Central memory CD8-positive, alpha-beta T cell (primary cell): ENCODE data around the gene TMTC1.

Experiments
- ATAC-seq: fragments of 150-1000 bp; cut with Tn5 transposase; replicated peaks from 2 replicates; pipeline ENCODE4 v1.10.0; 2022; ENCODE audit warnings: mild to moderate bottlenecking, moderate FRiP score, moderate number of reproducible peaks; ENCODE audit not compliant: poor library complexity, severe bottlenecking; ENCODE audit errors: extremely low read depth
- DNase-seq, 2 donors: peaks; one replicate each; pipeline ENCODE4 v3.0.0; 2021; ENCODE audit warnings: low spot score in 2 of 2
- H3K27ac Mint-ChIP-seq: one replicate; pipeline ENCODE4 v1.8.0; 2022; ENCODE audit warnings: low read depth, mild to moderate bottlenecking, moderate library complexity, mixed read lengths
- H3K27me3 Mint-ChIP-seq: one replicate; pipeline ENCODE4 v1.8.0; 2022; ENCODE audit warnings: mixed read lengths
- H3K36me3 Mint-ChIP-seq: one replicate; pipeline ENCODE4 v1.8.0; 2022; ENCODE audit warnings: mild to moderate bottlenecking, moderate library complexity, mixed read lengths; ENCODE audit not compliant: insufficient read depth
- H3K4me1 Mint-ChIP-seq: one replicate; pipeline ENCODE4 v1.8.0; 2022; ENCODE audit warnings: mixed read lengths
- H3K4me3 Mint-ChIP-seq: one replicate; pipeline ENCODE4 v1.8.0; 2022; ENCODE audit warnings: mild to moderate bottlenecking, moderate library complexity, mixed read lengths
- H3K9me3 Mint-ChIP-seq: one replicate; pipeline ENCODE4 v1.8.0; 2022; ENCODE audit warnings: mixed read lengths

Gene TMTC1

DNA sequence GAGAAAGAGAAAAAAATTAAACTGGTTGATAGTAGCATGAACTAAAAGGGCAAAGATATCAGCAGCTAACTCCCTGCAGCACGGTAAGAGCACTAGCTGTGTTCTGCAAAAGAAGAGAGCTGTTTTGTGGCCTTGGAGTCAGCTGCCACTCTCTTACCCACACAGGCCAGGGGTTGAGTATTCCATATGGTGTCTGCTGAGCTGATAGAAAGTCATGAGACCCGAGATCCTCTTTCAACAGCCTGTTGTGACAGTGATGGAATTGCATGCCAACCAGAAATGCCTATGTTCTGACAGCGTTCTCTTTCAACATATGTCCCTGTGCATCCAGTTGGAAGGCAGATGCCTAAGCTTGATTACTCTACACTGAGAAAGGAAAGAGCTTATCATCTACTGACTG, 39.9 kb downstream of the TMTC1 start:
- no peak for DNase-seq
- Mint-ChIP-seq H3K4me3 (no peak overlapping the region), H3K36me3 (no peaks in the 10 kb centered on the region), H3K9me3 (no peaks in the 10 kb centered on the region), H3K27me3 (no peaks in the 10 kb centered on the region), H3K27ac (no peak overlapping the region), H3K4me1 (no peaks in the 10 kb centered on the region)
- ATAC-seq: no peak

DNA sequence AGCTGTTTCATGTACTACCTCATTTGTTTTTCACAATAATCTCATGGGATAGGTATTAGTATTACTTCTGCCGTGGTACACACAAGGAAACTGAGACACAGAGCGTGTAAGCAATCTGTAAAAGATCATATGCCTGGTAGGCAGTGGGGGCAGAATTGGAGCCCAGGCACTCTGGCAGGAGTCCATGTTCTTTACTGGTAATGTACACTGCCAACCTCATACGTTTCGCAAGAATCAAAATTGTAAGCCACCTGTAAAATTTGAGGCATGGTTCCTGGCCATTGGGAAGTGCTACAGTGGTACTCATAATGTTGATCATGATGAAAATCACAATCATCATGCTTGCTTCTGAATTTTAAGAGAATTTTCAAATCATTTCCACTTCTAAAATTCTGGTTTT, 40.7 kb downstream of the TMTC1 start:
- Mint-ChIP-seq H3K9me3 (no peaks in the 10 kb centered on the region), H3K4me3 (no peak overlapping the region), H3K27ac (no peak overlapping the region), H3K36me3 (no peaks in the 10 kb centered on the region), H3K4me1 (no peaks in the 10 kb centered on the region), H3K27me3 (no peaks in the 10 kb centered on the region)
- ATAC-seq (no peak), DNase-seq (no peak)

GRCh38 chr12:29742646-29743045, 41.1 kb downstream of the TMTC1 start:
- Mint-ChIP-seq H3K9me3 (no peaks in the 10 kb centered on the region), H3K36me3 (no peaks in the 10 kb centered on the region), H3K27ac (no peak overlapping the region), H3K4me1 (no peaks in the 10 kb centered on the region), H3K27me3 (no peaks in the 10 kb centered on the region), H3K4me3 (no peak overlapping the region)
- no peak for DNase-seq
- no peak for ATAC-seq

- no peaks in the 10 kb centered on the region for H3K36me3 Mint-ChIP-seq
- H3K27me3 Mint-ChIP-seq: no peaks in the 10 kb centered on the region
- ATAC-seq (no peak), DNase-seq (no peak)
- no peaks in the 10 kb centered on the region for H3K9me3 Mint-ChIP-seq
- H3K4me1 Mint-ChIP-seq: no peaks in the 10 kb centered on the region
- H3K4me3 Mint-ChIP-seq: no peak overlapping the region
- H3K27ac Mint-ChIP-seq: no peak overlapping the region
These were observed 42.1 kb downstream of the TMTC1 start for GRCh38 chr12:29741342-29742241.

- H3K27ac Mint-ChIP-seq: no peak overlapping the region
- no peaks in the 10 kb centered on the region for H3K9me3 Mint-ChIP-seq
- no peak for ATAC-seq
- no peak overlapping the region for H3K4me3 Mint-ChIP-seq
- DNase-seq: no peak
- no peaks in the 10 kb centered on the region for H3K27me3 Mint-ChIP-seq
- H3K36me3 Mint-ChIP-seq: no peaks in the 10 kb centered on the region
- no peaks in the 10 kb centered on the region for H3K4me1 Mint-ChIP-seq
These were observed 44.3 kb downstream of the TMTC1 start for GRCh38 chr12:29739279-29739991.

DNA sequence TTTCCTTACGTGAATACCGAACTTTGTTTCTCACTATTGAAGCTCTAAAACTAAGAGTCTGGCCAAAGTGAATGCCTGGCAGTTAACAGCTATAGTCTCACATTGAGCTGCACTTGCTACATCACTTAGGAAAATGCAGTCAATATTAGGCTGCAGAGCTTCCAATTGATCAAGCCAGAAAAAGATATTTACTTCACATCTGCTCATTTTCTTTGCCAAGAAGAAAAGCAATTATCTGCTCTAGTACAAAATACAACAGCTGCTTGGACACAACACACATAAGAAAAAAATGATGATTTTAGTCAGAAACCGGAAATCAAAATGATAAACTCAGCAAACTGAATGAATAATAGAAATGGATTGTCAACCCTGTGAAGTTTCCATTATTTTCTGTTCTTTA, 45.4 kb downstream of the TMTC1 start:
- no peak overlapping the region for H3K4me3 Mint-ChIP-seq
- H3K36me3 Mint-ChIP-seq: no peaks in the 10 kb centered on the region
- H3K27ac Mint-ChIP-seq: no peak overlapping the region
- H3K9me3 Mint-ChIP-seq: no peaks in the 10 kb centered on the region
- no peak for ATAC-seq
- no peak for DNase-seq
- H3K27me3 Mint-ChIP-seq: no peaks in the 10 kb centered on the region
- H3K4me1 Mint-ChIP-seq: no peaks in the 10 kb centered on the region

GRCh38 chr12:29737644-29738043, 46.1 kb downstream of the TMTC1 start:
- no peak for DNase-seq
- Mint-ChIP-seq H3K9me3 (no peaks in the 10 kb centered on the region), H3K4me3 (no peak overlapping the region), H3K4me1 (no peaks in the 10 kb centered on the region), H3K27ac (no peak overlapping the region), H3K36me3 (no peaks in the 10 kb centered on the region), H3K27me3 (no peaks in the 10 kb centered on the region)
- no peak for ATAC-seq

DNA sequence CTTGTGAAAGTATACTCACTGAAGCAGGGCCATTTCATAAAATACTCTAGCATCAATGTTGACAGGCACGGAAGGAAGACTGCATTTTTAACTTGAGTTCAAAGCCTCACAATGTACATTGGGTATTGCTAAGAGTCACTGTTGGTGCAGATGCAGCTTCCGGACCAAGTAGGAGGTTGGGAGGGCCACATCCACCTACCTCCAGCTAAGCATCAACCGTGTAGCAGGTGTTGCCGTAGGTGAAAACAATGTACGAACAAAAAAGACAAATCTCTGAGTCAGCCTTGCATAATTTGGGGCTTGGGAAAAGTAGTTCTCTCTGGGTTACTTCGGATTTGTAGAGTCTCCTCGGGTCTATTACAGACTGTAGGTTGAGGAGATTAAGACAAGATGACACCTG, 48.1 kb downstream of the TMTC1 start:
- H3K9me3 Mint-ChIP-seq: no peaks in the 10 kb centered on the region
- DNase-seq (no peak), ATAC-seq (no peak)
- no peak overlapping the region for H3K27ac Mint-ChIP-seq
- no peak overlapping the region for H3K4me3 Mint-ChIP-seq
- no peaks in the 10 kb centered on the region for H3K4me1 Mint-ChIP-seq
- H3K27me3 Mint-ChIP-seq: no peaks in the 10 kb centered on the region
- no peaks in the 10 kb centered on the region for H3K36me3 Mint-ChIP-seq

DNA sequence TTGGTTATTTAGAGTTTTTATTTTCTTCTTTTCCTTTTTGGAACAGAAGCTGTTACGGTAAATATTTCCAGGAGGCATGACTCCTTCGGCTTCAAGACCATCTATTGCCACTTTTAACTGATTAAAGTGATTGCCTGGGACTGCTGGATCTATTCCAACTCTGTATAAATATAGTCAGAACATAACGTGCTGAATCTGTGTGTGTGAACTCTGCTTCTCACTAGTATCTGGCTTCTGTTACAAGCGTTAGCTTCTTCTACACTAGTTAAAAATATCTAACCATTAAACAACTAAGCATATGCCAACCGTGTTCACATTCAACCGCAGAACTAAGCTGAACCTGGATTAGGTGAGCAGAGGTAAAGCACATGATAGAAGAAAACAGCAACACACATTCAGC, 49.0 kb downstream of the TMTC1 start:
- Mint-ChIP-seq H3K4me3 (no peak overlapping the region), H3K36me3 (no peaks in the 10 kb centered on the region), H3K4me1 (no peaks in the 10 kb centered on the region), H3K9me3 (no peaks in the 10 kb centered on the region), H3K27me3 (no peaks in the 10 kb centered on the region), H3K27ac (no peak overlapping the region)
- ATAC-seq (no peak), DNase-seq (no peak)

- DNase-seq (no peak), ATAC-seq (no peak)
- no peaks in the 10 kb centered on the region for H3K36me3 Mint-ChIP-seq
- no peak overlapping the region for H3K4me3 Mint-ChIP-seq
- no peak overlapping the region for H3K27ac Mint-ChIP-seq
- H3K27me3 Mint-ChIP-seq: no peaks in the 10 kb centered on the region
- no peaks in the 10 kb centered on the region for H3K9me3 Mint-ChIP-seq
- no peaks in the 10 kb centered on the region for H3K4me1 Mint-ChIP-seq
These were observed 49.4 kb downstream of the TMTC1 start for GRCh38 chr12:29734305-29734704.

- no peak overlapping the region for H3K27ac Mint-ChIP-seq
- H3K4me3 Mint-ChIP-seq: no peak overlapping the region
- H3K4me1 Mint-ChIP-seq: no peaks in the 10 kb centered on the region
- DNase-seq: no peak
- no peak for ATAC-seq
- no peaks in the 10 kb centered on the region for H3K36me3 Mint-ChIP-seq
- no peaks in the 10 kb centered on the region for H3K27me3 Mint-ChIP-seq
- H3K9me3 Mint-ChIP-seq: peaks cover 6% of the 10 kb centered on the region
These were observed 50.2 kb downstream of the TMTC1 start for GRCh38 chr12:29733501-29733900.

- no peaks in the 10 kb centered on the region for H3K4me1 Mint-ChIP-seq
- H3K27ac Mint-ChIP-seq: no peak overlapping the region
- H3K9me3 Mint-ChIP-seq: peaks cover 6% of the 10 kb centered on the region
- no peaks in the 10 kb centered on the region for H3K27me3 Mint-ChIP-seq
- H3K36me3 Mint-ChIP-seq: no peaks in the 10 kb centered on the region
- DNase-seq (no peak), ATAC-seq (no peak)
- no peak overlapping the region for H3K4me3 Mint-ChIP-seq
These were observed 50.7 kb downstream of the TMTC1 start for GRCh38 chr12:29733060-29733459.

GRCh38 chr12:29732593-29732992, 51.1 kb downstream of the TMTC1 start:
- H3K36me3 Mint-ChIP-seq: no peaks in the 10 kb centered on the region
- H3K4me3 Mint-ChIP-seq: no peak overlapping the region
- H3K27ac Mint-ChIP-seq: no peak overlapping the region
- H3K27me3 Mint-ChIP-seq: no peaks in the 10 kb centered on the region
- peaks cover 6% of the 10 kb centered on the region for H3K9me3 Mint-ChIP-seq
- no peak for ATAC-seq
- no peaks in the 10 kb centered on the region for H3K4me1 Mint-ChIP-seq
- no peak for DNase-seq
